OCI-LY3 (cell line): ENCODE data around the gene DENND1A.

Source experiments
- H2AFZ ChIP-seq: fragments of 200-600, 300-600 bp; shearing (Covaris generic); 2 replicates; pipeline ENCODE4 v1.6.0; 2014; ENCODE audit warnings: antibody characterized with exemption, low read depth, low read length
- H3K27ac ChIP-seq: fragments of 200-600, 300-600 bp; sonication (generic); 2 replicates; pipeline ENCODE4 v1.5.1; 2014; ENCODE audit warnings: mild to moderate bottlenecking, low read length, moderate library complexity, mixed read lengths
- H3K27me3 ChIP-seq: fragments of 200-600, 300-600 bp; sonication (generic); 2 replicates; pipeline ENCODE4 v1.6.1; 2014; ENCODE audit warnings: low read depth, low read length, mixed read lengths
- H3K36me3 ChIP-seq: fragments of 200-600, 300-600 bp; sonication (generic); replicated peaks from 2 replicates; pipeline ENCODE3; 2014; ENCODE audit warnings: low read depth, low read length, mixed read lengths
- H3K4me1 ChIP-seq: fragments of 300-600, 200-600 bp; sonication (generic); 2 replicates; pipeline ENCODE4 v1.6.1; 2014; ENCODE audit warnings: low read length, mixed read lengths
- H3K4me2 ChIP-seq: fragments of 200-600, 300-600 bp; sonication (generic); 2 replicates; pipeline ENCODE4 v1.6.1; 2014; ENCODE audit warnings: low read length, mixed read lengths
- H3K4me3 ChIP-seq: fragments of 300-600, 200-600 bp; sonication (generic); 2 replicates; pipeline ENCODE4 v1.5.1; 2014; ENCODE audit warnings: antibody characterized with exemption, mild to moderate bottlenecking, low read length, moderate library complexity
- H3K79me2 ChIP-seq: fragments of 300-600, 200-600 bp; shearing (Covaris generic); 2 replicates; pipeline ENCODE4 v1.6.1; 2014; ENCODE audit warnings: mild to moderate bottlenecking, low read length, mixed read lengths
- H3K9ac ChIP-seq: fragments of 300-600, 200-600 bp; shearing (Covaris generic); 2 replicates; pipeline ENCODE4 v1.6.0; 2014; ENCODE audit warnings: mild to moderate bottlenecking, low read length, moderate library complexity
- H3K9me3 ChIP-seq: fragments of 200-600, 300-600 bp; shearing (Covaris generic); 2 replicates; pipeline ENCODE4 v1.6.1; 2014; ENCODE audit warnings: low read length, mixed read lengths; ENCODE audit not compliant: insufficient read depth
- H4K20me1 ChIP-seq: fragments of 200-600, 300-600 bp; sonication (generic); 2 replicates; pipeline ENCODE4 v1.6.1; 2016; ENCODE audit warnings: low read length, mixed read lengths; ENCODE audit not compliant: insufficient read depth
- EZH2phosphoT487 ChIP-seq: fragments of 200-600 bp; shearing (Covaris generic); IDR thresholded peaks from 2 replicates; pipeline ENCODE4 v1.6.1; 2018; ENCODE audit warnings: antibody characterized with exemption, mixed run types, low read depth
- TF ChIP-seq, protein P1 (sequence below): fragments of 200-600, 300-600 bp; sonication (generic); IDR thresholded peaks from 2 replicates; pipeline ENCODE4 v1.5.1; 2014; ENCODE audit warnings: antibody characterized with exemption, low read length, low read depth

DENND1A gene

GRCh38 chr9:123642291-123643278, 287.3 kb downstream of the DENND1A start:
- Histone ChIP-seq H3K9me3 (no peaks in the 10 kb centered on the region), H3K4me2 (no peak overlapping the region), H2AFZ (no peak overlapping the region), H3K27ac (no peak overlapping the region), H3K4me3 (no peak overlapping the region), H3K36me3 (peaks cover 11% of the 10 kb centered on the region), H3K4me1 (no peaks in the 10 kb centered on the region), H3K27me3 (no peaks in the 10 kb centered on the region), H4K20me1 (peaks cover 19% of the 10 kb centered on the region), H3K9ac (no peak overlapping the region), H3K79me2 (no peaks in the 10 kb centered on the region)
- no peak for TF ChIP-seq EZH2phosphoT487
- TF ChIP-seq, protein P1, sequence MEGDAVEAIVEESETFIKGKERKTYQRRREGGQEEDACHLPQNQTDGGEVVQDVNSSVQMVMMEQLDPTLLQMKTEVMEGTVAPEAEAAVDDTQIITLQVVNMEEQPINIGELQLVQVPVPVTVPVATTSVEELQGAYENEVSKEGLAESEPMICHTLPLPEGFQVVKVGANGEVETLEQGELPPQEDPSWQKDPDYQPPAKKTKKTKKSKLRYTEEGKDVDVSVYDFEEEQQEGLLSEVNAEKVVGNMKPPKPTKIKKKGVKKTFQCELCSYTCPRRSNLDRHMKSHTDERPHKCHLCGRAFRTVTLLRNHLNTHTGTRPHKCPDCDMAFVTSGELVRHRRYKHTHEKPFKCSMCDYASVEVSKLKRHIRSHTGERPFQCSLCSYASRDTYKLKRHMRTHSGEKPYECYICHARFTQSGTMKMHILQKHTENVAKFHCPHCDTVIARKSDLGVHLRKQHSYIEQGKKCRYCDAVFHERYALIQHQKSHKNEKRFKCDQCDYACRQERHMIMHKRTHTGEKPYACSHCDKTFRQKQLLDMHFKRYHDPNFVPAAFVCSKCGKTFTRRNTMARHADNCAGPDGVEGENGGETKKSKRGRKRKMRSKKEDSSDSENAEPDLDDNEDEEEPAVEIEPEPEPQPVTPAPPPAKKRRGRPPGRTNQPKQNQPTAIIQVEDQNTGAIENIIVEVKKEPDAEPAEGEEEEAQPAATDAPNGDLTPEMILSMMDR: no peak

- Histone ChIP-seq H3K4me3 (no peak overlapping the region), H3K79me2 (no peaks in the 10 kb centered on the region), H3K9ac (no peak overlapping the region), H3K36me3 (peaks cover 8% of the 10 kb centered on the region), H3K4me1 (no peaks in the 10 kb centered on the region), H4K20me1 (peaks cover 19% of the 10 kb centered on the region), H2AFZ (no peak overlapping the region), H3K27me3 (no peaks in the 10 kb centered on the region), H3K27ac (no peak overlapping the region), H3K4me2 (no peak overlapping the region), H3K9me3 (no peaks in the 10 kb centered on the region)
- TF ChIP-seq EZH2phosphoT487: no peak
- TF ChIP-seq, protein P1: no peak
Observed at GRCh38 chr9:123640792-123641222, 289.1 kb downstream of the DENND1A start.

DNA sequence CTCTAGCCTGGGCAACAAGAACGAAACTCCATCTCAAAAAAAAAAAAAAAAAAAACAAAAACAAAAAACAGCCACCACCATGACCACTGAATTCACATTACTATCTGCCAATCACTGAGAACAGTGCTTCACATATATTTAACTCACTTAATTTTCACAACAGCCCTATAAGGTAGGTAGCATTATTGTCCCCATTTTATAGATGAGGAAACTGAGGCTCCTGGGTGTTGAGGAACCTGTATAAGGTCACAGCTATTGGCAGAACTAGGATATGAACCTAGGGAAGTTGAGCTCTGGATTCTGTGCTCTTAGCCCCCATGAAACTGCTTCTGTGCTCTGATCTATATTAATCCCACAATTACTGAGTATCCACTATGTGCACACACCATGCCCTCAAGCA, 290.2 kb downstream of the DENND1A start:
- Histone ChIP-seq H3K79me2 (no peaks in the 10 kb centered on the region), H3K27me3 (no peaks in the 10 kb centered on the region), H3K27ac (no peak overlapping the region), H3K4me2 (no peak overlapping the region), H3K9ac (no peak overlapping the region), H3K4me3 (no peak overlapping the region), H4K20me1 (peaks cover 16% of the 10 kb centered on the region), H3K9me3 (no peaks in the 10 kb centered on the region), H2AFZ (no peak overlapping the region), H3K4me1 (no peaks in the 10 kb centered on the region), H3K36me3 (peaks cover 8% of the 10 kb centered on the region)
- TF ChIP-seq, protein P1: no peak
- TF ChIP-seq EZH2phosphoT487: no peak

GRCh38 chr9:123637945-123638634, 291.8 kb downstream of the DENND1A start:
- Histone ChIP-seq H3K27me3 (no peaks in the 10 kb centered on the region), H3K27ac (no peak overlapping the region), H3K36me3 (peaks cover 2% of the 10 kb centered on the region), H3K9ac (no peak overlapping the region), H4K20me1 (peaks cover 18% of the 10 kb centered on the region), H3K4me3 (no peak overlapping the region), H3K4me2 (no peak overlapping the region), H3K4me1 (no peaks in the 10 kb centered on the region), H3K9me3 (no peaks in the 10 kb centered on the region), H3K79me2 (no peaks in the 10 kb centered on the region), H2AFZ (no peak overlapping the region)
- no peak for TF ChIP-seq EZH2phosphoT487
- TF ChIP-seq, protein P1: no peak
